Neural cell (in vitro differentiated cells): ENCODE results near the gene SELENOO. TPM values are rescaled to one million over a fixed set of nuclear protein-coding genes. Genes with fewer than 3 reads are reported as not detected.

Source experiments
- H2AFZ ChIP-seq: fragments of 200-600, 300-800 bp; sonication (generic), shearing (Covaris generic); 2 replicates; pipeline ENCODE4 v1.6.0; 2014; ENCODE audit warnings: low read depth, mild to moderate bottlenecking, antibody characterized with exemption, low read length, moderate library complexity
- H3F3A ChIP-seq: fragments of 200-600 bp; shearing (Covaris generic); 2 replicates; pipeline ENCODE4 v1.6.1; 2016; ENCODE audit warnings: mild to moderate bottlenecking, moderate library complexity, mixed read lengths, antibody characterized with exemption, low read length; ENCODE audit not compliant: insufficient read depth, poor library complexity, severe bottlenecking
- H3K27ac ChIP-seq: fragments of 200-600, 300-800 bp; sonication (generic), shearing (Covaris generic); 2 replicates; pipeline ENCODE4 v1.5.1; 2014; ENCODE audit warnings: mild to moderate bottlenecking, low read length, moderate library complexity
- H3K27me3 ChIP-seq: fragments of 300-800, 200-600 bp; sonication (generic), shearing (Covaris generic); 2 replicates; pipeline ENCODE4 v1.6.0; 2014; ENCODE audit warnings: mild to moderate bottlenecking, low read depth, low read length, moderate library complexity; ENCODE audit not compliant: insufficient read depth
- H3K36me3 ChIP-seq: fragments of 300-800, 200-600 bp; sonication (generic), shearing (Covaris generic); 2 replicates; pipeline ENCODE4 v1.5.1; 2014; ENCODE audit warnings: mild to moderate bottlenecking, antibody characterized with exemption, low read length, moderate library complexity; ENCODE audit not compliant: insufficient read depth
- H3K4me2 ChIP-seq: fragments of 300-800, 200-600 bp; sonication (generic), shearing (Covaris generic); 2 replicates; pipeline ENCODE4 v1.6.0; 2014; ENCODE audit warnings: mild to moderate bottlenecking, low read length
- H3K4me3 ChIP-seq: fragments of 300-800, 200-600 bp; sonication (generic), shearing (Covaris generic); 2 replicates; pipeline ENCODE4 v1.5.1; 2014; ENCODE audit warnings: mild to moderate bottlenecking, low read length, moderate library complexity
- H3K79me2 ChIP-seq: fragments of 200-600 bp; shearing (Covaris generic); replicated peaks from 2 replicates; pipeline ENCODE4 v1.6.0; 2014; ENCODE audit warnings: mild to moderate bottlenecking, low read length, moderate library complexity; ENCODE audit not compliant: insufficient read depth
- H3K9ac ChIP-seq: fragments of 300-800, 200-600 bp; sonication (generic), shearing (Covaris generic); 2 replicates; pipeline ENCODE4 v1.6.1; 2016; ENCODE audit warnings: mild to moderate bottlenecking, low read length, mixed read lengths
- H3K9me2 ChIP-seq: fragments of 200-600 bp; shearing (Covaris generic); 2 replicates; pipeline ENCODE4 v1.6.1; 2016; ENCODE audit warnings: mild to moderate bottlenecking, low read length, mixed read lengths; ENCODE audit not compliant: insufficient read depth
- H3K9me3 ChIP-seq: fragments of 200-600, 300-800 bp; sonication (generic), shearing (Covaris generic); 2 replicates; pipeline ENCODE4 v1.6.1; 2016; ENCODE audit warnings: mild to moderate bottlenecking, mixed run types, low read length, moderate library complexity, mixed read lengths
- H4K20me1 ChIP-seq: fragments of 200-600 bp; shearing (Covaris generic); 2 replicates; pipeline ENCODE4 v1.6.1; 2016; ENCODE audit warnings: mild to moderate bottlenecking, mixed run types; ENCODE audit not compliant: insufficient read depth
- EP300 ChIP-seq: fragments of 450-650 bp; conservative IDR thresholded peaks from 2 replicates; pipeline ENCODE4 v1.6.1; 2014; ENCODE audit warnings: antibody characterized with exemption, mild to moderate bottlenecking, moderate library complexity; ENCODE audit not compliant: poor library complexity, severe bottlenecking
- EZH2 ChIP-seq: fragments of 200-600, 300-800 bp; shearing (Covaris generic), sonication (generic); IDR thresholded peaks from 2 replicates; pipeline ENCODE4 v1.6.1; 2014; ENCODE audit warnings: antibody characterized with exemption, low read length, borderline replicate concordance, mild to moderate bottlenecking; ENCODE audit not compliant: insufficient read depth, poor library complexity, severe bottlenecking
- MXI1 ChIP-seq: fragments of 450-650 bp; conservative IDR thresholded peaks from 2 replicates; pipeline ENCODE4 v1.6.1; 2014; ENCODE audit warnings: antibody characterized with exemption, mild to moderate bottlenecking; ENCODE audit not compliant: poor library complexity, severe bottlenecking
- POLR2AphosphoS5 ChIP-seq: IDR thresholded peaks from 2 replicates; pipeline ENCODE4 v1.6.1; 2012
- RAD21 ChIP-seq: fragments of 450-650 bp; conservative IDR thresholded peaks from 2 replicates; pipeline ENCODE4 v1.6.1; 2014; ENCODE audit warnings: antibody characterized with exemption, mild to moderate bottlenecking, moderate library complexity
- SMC3 ChIP-seq: fragments of 450-650 bp; conservative IDR thresholded peaks from 2 replicates; pipeline ENCODE4 v1.6.1; 2014; ENCODE audit warnings: antibody characterized with exemption, mild to moderate bottlenecking, moderate library complexity; ENCODE audit not compliant: poor library complexity
- TAF1 ChIP-seq: IDR thresholded peaks from 2 replicates; pipeline ENCODE4 v1.6.1; 2012; ENCODE audit warnings: low read depth
- polyA plus RNA-seq: library from polyadenylated mRNA; depleted of rRNA; stranded (reverse); fragments of >200 nt; gene quantifications from 2 replicates; pipeline ENCODE4 v1.2.3, GENCODE V29; 2014
- TF ChIP-seq, protein P1 (sequence below): fragments of 450-650 bp; IDR thresholded peaks from 2 replicates; pipeline ENCODE4 v1.5.1; 2014; ENCODE audit warnings: antibody characterized with exemption, mild to moderate bottlenecking, moderate library complexity; ENCODE audit not compliant: poor library complexity, severe bottlenecking
- TF ChIP-seq, protein P2 (sequence below): IDR thresholded peaks from 2 replicates; pipeline ENCODE4 v1.6.1; 2012; ENCODE audit warnings: borderline replicate concordance

The SELENOO gene
- polyA plus RNA-seq, 1 donor from 2014 or later, result 42.0 TPM

DNA sequence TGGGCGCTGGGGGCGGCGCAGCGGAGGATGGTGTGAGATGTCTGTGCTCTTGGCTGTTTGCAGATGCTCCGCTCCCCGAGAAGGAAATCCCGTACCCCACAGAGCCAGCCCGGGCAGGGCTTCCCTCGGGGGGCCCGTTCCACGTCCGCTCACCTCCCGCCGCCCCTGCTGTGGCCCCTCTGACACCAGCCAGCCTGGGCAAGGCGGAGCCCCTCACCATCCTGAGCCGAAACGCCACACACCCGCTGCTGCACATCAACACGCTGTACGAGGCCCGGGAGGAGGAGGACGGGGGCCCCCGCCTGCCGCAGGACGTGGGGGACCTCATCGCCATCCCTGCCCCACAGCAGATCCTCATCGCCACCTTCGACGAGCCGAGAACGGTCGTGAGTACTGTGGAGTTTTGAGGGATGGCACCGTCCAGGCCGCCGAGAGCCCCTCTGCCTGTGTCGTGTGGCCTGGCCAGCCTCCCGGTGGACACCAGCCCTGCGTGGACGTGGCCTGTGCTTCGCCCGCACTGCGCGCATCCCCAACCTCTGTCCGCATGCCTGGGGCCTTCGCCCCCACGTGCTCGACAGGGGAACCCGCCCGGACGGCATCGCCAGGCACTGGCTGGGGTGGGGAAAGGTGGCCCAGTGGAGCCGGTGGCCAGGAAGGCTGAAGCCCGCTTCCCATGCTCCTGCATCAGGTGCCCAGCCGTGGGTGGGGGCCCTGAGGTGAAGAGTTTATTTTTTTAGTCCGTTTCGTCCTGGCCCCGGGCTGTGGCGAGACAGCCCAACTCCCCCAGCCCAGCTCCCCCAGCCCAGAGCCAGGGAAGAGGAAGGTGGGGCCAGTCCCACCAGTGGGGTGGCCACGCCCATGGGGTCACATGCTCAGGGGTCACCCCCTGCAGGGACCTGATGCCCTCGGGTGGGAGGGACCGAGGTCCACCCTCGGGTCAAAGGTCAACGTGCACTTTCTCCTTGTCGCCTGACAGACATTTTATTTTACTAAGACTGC, 21.6 kb upstream of the SELENOO start:
- Histone ChIP-seq H3K4me2 (no peak overlapping the region), H2AFZ (no peak overlapping the region), H3K4me3 (no peak overlapping the region), H3K9me3 (no peaks in the 10 kb centered on the region), H4K20me1 (no peaks in the 10 kb centered on the region), H3K36me3 (no peaks in the 10 kb centered on the region), H3K27ac (no peak overlapping the region), H3K79me2 (no peaks in the 10 kb centered on the region), H3F3A (no peaks in the 10 kb centered on the region), H3K9me2 (no peaks in the 10 kb centered on the region), H3K9ac (no peak overlapping the region), H3K27me3 (no peaks in the 10 kb centered on the region)
- TF ChIP-seq, protein P1, sequence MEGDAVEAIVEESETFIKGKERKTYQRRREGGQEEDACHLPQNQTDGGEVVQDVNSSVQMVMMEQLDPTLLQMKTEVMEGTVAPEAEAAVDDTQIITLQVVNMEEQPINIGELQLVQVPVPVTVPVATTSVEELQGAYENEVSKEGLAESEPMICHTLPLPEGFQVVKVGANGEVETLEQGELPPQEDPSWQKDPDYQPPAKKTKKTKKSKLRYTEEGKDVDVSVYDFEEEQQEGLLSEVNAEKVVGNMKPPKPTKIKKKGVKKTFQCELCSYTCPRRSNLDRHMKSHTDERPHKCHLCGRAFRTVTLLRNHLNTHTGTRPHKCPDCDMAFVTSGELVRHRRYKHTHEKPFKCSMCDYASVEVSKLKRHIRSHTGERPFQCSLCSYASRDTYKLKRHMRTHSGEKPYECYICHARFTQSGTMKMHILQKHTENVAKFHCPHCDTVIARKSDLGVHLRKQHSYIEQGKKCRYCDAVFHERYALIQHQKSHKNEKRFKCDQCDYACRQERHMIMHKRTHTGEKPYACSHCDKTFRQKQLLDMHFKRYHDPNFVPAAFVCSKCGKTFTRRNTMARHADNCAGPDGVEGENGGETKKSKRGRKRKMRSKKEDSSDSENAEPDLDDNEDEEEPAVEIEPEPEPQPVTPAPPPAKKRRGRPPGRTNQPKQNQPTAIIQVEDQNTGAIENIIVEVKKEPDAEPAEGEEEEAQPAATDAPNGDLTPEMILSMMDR, result no peak
- TF ChIP-seq RAD21 (no peak), MXI1 (no peak), TAF1 (no peak)

DNA sequence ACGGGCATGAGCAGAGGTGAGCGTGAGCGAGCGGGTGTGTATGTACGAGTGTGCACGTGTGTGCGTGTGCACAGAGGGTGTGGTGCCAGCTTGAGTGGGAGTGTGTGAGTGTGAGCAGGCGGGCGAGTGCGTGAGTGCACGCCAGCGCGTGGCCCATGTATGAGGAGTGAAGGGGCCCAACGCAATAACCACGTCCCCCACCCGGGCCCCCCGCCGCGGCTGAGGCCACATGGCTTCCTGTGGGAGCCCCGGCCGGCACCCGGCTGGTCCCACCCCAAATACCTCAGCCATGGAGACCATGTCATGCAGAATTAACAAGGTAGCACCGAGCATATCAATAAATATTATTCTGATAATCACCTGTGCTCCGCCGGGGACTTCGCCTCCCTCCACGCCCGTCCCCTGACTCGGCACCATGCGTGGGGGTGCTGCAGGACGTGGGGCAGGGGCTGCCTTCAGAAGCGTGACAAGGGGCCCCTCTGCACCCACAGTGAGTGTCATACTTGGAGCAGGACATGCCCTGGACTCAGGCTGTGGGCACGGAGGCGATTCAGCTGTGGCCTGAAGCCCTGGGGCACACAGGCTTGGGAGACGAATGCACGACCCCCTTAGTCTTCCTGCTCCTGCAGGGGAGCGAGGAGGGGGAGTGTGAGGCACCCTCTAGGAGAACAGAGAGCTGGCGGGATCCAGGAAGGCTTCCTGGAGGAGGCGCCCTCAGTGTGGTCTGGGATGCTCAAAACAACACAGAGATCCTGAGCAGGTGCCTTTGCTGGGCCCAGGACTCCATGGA, 20.7 kb upstream of the SELENOO start:
- no peaks in the 10 kb centered on the region for H4K20me1 ChIP-seq
- no peak overlapping the region for H3K27ac ChIP-seq
- TF ChIP-seq EZH2 (no peak), RAD21 (no peak), SMC3 (no peak), TAF1 (no peak), POLR2AphosphoS5 (no peak), MXI1 (no peak), EP300 (no peak)
- TF ChIP-seq, protein P1, result no peak
- TF ChIP-seq, protein P2, sequence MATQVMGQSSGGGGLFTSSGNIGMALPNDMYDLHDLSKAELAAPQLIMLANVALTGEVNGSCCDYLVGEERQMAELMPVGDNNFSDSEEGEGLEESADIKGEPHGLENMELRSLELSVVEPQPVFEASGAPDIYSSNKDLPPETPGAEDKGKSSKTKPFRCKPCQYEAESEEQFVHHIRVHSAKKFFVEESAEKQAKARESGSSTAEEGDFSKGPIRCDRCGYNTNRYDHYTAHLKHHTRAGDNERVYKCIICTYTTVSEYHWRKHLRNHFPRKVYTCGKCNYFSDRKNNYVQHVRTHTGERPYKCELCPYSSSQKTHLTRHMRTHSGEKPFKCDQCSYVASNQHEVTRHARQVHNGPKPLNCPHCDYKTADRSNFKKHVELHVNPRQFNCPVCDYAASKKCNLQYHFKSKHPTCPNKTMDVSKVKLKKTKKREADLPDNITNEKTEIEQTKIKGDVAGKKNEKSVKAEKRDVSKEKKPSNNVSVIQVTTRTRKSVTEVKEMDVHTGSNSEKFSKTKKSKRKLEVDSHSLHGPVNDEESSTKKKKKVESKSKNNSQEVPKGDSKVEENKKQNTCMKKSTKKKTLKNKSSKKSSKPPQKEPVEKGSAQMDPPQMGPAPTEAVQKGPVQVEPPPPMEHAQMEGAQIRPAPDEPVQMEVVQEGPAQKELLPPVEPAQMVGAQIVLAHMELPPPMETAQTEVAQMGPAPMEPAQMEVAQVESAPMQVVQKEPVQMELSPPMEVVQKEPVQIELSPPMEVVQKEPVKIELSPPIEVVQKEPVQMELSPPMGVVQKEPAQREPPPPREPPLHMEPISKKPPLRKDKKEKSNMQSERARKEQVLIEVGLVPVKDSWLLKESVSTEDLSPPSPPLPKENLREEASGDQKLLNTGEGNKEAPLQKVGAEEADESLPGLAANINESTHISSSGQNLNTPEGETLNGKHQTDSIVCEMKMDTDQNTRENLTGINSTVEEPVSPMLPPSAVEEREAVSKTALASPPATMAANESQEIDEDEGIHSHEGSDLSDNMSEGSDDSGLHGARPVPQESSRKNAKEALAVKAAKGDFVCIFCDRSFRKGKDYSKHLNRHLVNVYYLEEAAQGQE, result no peak
- no peaks in the 10 kb centered on the region for H3K27me3 ChIP-seq
- no peaks in the 10 kb centered on the region for H3K36me3 ChIP-seq
- no peak overlapping the region for H2AFZ ChIP-seq
- no peak overlapping the region for H3K4me2 ChIP-seq
- H3K9me2 ChIP-seq, result no peaks in the 10 kb centered on the region
- H3K9me3 ChIP-seq, result no peaks in the 10 kb centered on the region
- H3F3A ChIP-seq, result no peaks in the 10 kb centered on the region
- H3K4me3 ChIP-seq, result no peak overlapping the region
- no peak overlapping the region for H3K9ac ChIP-seq
- H3K79me2 ChIP-seq, result no peaks in the 10 kb centered on the region
